Breast epithelium (tissue), 3 donors: ENCODE results near the gene CNOT11.

Experiments
- CTCF ChIP-seq, 3 donors: fragments of 450-650 bp; IDR thresholded peaks; one replicate each; pipeline ENCODE4 v1.5.1; 2016 to 2017; ENCODE audit warnings: antibody characterized with exemption in 3 of 3, mild to moderate bottlenecking in 3 of 3, moderate library complexity in 3 of 3
- POLR2AphosphoS5 ChIP-seq, 3 donors: sonication (generic); formaldehyde crosslinking; IDR thresholded peaks; one replicate each; pipeline ENCODE4 v1.6.1; 2017; ENCODE audit warnings: antibody characterized with exemption in 3 of 3

- TF ChIP-seq CTCF (IDR thresholded peaks at IDR 0.05), result no peak
- TF ChIP-seq POLR2AphosphoS5 (IDR thresholded peaks at IDR 0.05), result no peak
Observed at GRCh38 chr2:101231240-101231639, 21.4 kb upstream of the CNOT11 start.
